SK-N-SH (cell line): Measurements from ENCODE around the gene C6orf118. TPM values are rescaled to one million over a fixed set of nuclear protein-coding genes. Genes with fewer than 3 reads are reported as not detected.

ENCODE experiments used
- CTCF ChIA-PET: fragments of 300-600, 350-600 bp; formaldehyde crosslinking; extraction: SDS; loops from one replicate; lab custom pipeline; 2021; lab: Yijun Ruan, JAX
- POLR2A ChIA-PET: fragments of 350-600 bp; sonication (Branson Sonifier 250); formaldehyde crosslinking; extraction: SDS; loops from one replicate; lab custom pipeline; 2020; ENCODE audit warnings: antibody characterized with exemption, inconsistent platforms; lab: Yijun Ruan, JAX
- DNase-seq: peaks from one replicate; pipeline ENCODE4 v3.0.0; 2012
- H2AFZ ChIP-seq: fragments of 200-600 bp; sonication (generic); 2 replicates; pipeline ENCODE4 v1.8.1; 2016; ENCODE audit warnings: antibody characterized with exemption, mild to moderate bottlenecking, low read depth
- H3F3A ChIP-seq: fragments of 200-600 bp; sonication (generic); replicated peaks from 2 replicates; pipeline ENCODE3; 2016; ENCODE audit warnings: antibody characterized with exemption, mild to moderate bottlenecking; ENCODE audit not compliant: insufficient read depth
- H3K27ac ChIP-seq, 2 experiments: fragments of 200-500 bp in 1 of 2; fragments of 200-600 bp in 1 of 2; sonication (Bioruptor generic) in 1 of 2; sonication (generic), shearing (Covaris generic) in 1 of 2; 2 replicates each; pipeline versions ENCODE4 v1.5.1 to v1.6.1; 2014 to 2016; ENCODE audit warnings: low read depth in 2 of 2, inconsistent platforms in 1 of 2, low read length in 1 of 2, mild to moderate bottlenecking in 1 of 2, mixed read lengths in 1 of 2
- H3K27me3 ChIP-seq: fragments of 200-600 bp; sonication (generic), shearing (Covaris generic); 2 replicates; pipeline ENCODE4 v1.6.1; 2016; ENCODE audit warnings: mixed run types; ENCODE audit not compliant: insufficient read depth
- H3K36me3 ChIP-seq, 2 experiments: fragments of 200-500 bp in 1 of 2; fragments of 200-600 bp in 1 of 2; sonication (Bioruptor generic) in 1 of 2; sonication (generic) in 1 of 2; replicated peaks in 1 of 2; 2 replicates each; pipeline versions ENCODE3 to v1.5.1; 2014 to 2016; ENCODE audit warnings: low read length in 1 of 2, mild to moderate bottlenecking in 1 of 2; ENCODE audit not compliant: insufficient read depth in 2 of 2, control insufficient read depth in 1 of 2
- H3K4me1 ChIP-seq, 2 experiments: fragments of 200-500 bp in 1 of 2; fragments of 200-600 bp in 1 of 2; sonication (Bioruptor generic) in 1 of 2; sonication (generic), shearing (Covaris generic) in 1 of 2; 2 replicates each; pipeline versions ENCODE4 v1.5.1 to v1.6.1; 2014 to 2016; ENCODE audit warnings: low read depth in 1 of 2, low read length in 1 of 2, mixed run types in 1 of 2; ENCODE audit not compliant: insufficient read depth in 2 of 2, control insufficient read depth in 1 of 2
- H3K4me2 ChIP-seq: fragments of 200-600 bp; sonication (generic), shearing (Covaris generic); 2 replicates; pipeline ENCODE4 v1.6.1; 2017; ENCODE audit warnings: mixed run types
- H3K4me3 ChIP-seq, 2 experiments: fragments of 200-500 bp in 1 of 2; fragments of 200-600 bp in 1 of 2; sonication (Bioruptor generic) in 1 of 2; sonication (generic), shearing (Covaris generic) in 1 of 2; 2 replicates each; pipeline versions ENCODE4 v1.5.1 to v1.8.1; 2014 to 2016; ENCODE audit warnings: low read depth in 2 of 2, inconsistent platforms in 1 of 2, low read length in 1 of 2, mild to moderate bottlenecking in 1 of 2, mixed read lengths in 1 of 2, moderate library complexity in 1 of 2
- H3K79me2 ChIP-seq: fragments of 200-600 bp; sonication (generic); 2 replicates; pipeline ENCODE4 v1.8.1; 2017; ENCODE audit warnings: mild to moderate bottlenecking; ENCODE audit not compliant: insufficient read depth
- H3K9ac ChIP-seq: fragments of 200-600 bp; sonication (generic); 2 replicates; pipeline ENCODE4 v1.6.1; 2017; ENCODE audit warnings: mixed run types
- H3K9me2 ChIP-seq: fragments of 200-600 bp; sonication (generic); 2 replicates; pipeline ENCODE4 v1.6.1; 2017; ENCODE audit warnings: mixed run types
- H3K9me3 ChIP-seq: fragments of 200-600 bp; sonication (generic); 2 replicates; pipeline ENCODE4 v1.6.1; 2017; ENCODE audit warnings: mixed run types, mild to moderate bottlenecking, moderate library complexity
- H4K20me1 ChIP-seq: fragments of 200-600 bp; sonication (generic); 2 replicates; pipeline ENCODE4 v1.6.1; 2017; ENCODE audit warnings: mild to moderate bottlenecking, mixed run types; ENCODE audit not compliant: insufficient read depth
- CHD2 ChIP-seq: fragments of 150-350 bp; IDR thresholded peaks from 2 replicates; pipeline ENCODE4 v1.6.1; 2018; ENCODE audit warnings: low read length; ENCODE audit not compliant: partially characterized antibody
- ELF1 ChIP-seq: IDR thresholded peaks from 2 replicates; pipeline ENCODE4 v1.4.0; 2012
- EP300 ChIP-seq, 2 experiments: IDR thresholded peaks; 2 replicates each; pipeline versions ENCODE4 v1.4.0 to v1.6.1; 2012; ENCODE audit warnings: borderline replicate concordance in 1 of 2, low read depth in 1 of 2, low read length in 1 of 2
- EZH2phosphoT487 ChIP-seq: fragments of 200-600 bp; sonication (generic); IDR thresholded peaks from 2 replicates; pipeline ENCODE4 v1.6.1; 2017; ENCODE audit warnings: low read depth, mixed run types, mild to moderate bottlenecking, antibody characterized with exemption, moderate library complexity, borderline replicate concordance
- FOXJ3 ChIP-seq: sonication (generic); formaldehyde crosslinking; IDR thresholded peaks from 2 replicates; pipeline ENCODE4 v1.5.1; 2020; ENCODE audit warnings: mild to moderate bottlenecking, missing genetic modification reagents
- FOXM1 ChIP-seq: IDR thresholded peaks from 2 replicates; pipeline ENCODE4 v1.4.0; 2012; ENCODE audit warnings: low read depth, mild to moderate bottlenecking
- GABPA ChIP-seq: IDR thresholded peaks from 2 replicates; pipeline ENCODE4 v1.4.0; 2012; ENCODE audit warnings: low read depth, mild to moderate bottlenecking
- GATA2 ChIP-seq: sonication (generic); formaldehyde crosslinking; IDR thresholded peaks from 2 replicates; pipeline ENCODE4 v1.5.0; 2020; ENCODE audit warnings: mild to moderate bottlenecking, missing genetic modification reagents
- NRF1 ChIP-seq: IDR thresholded peaks from 2 replicates; pipeline ENCODE4 v1.6.1; 2012; ENCODE audit warnings: low read depth, mild to moderate bottlenecking, low read length
- PBX3 ChIP-seq: IDR thresholded peaks from 2 replicates; pipeline ENCODE4; 2012
- RCOR1 ChIP-seq: fragments of 150-350 bp; IDR thresholded peaks from 2 replicates; pipeline ENCODE4 v1.6.1; 2017; ENCODE audit warnings: antibody characterized with exemption, low read length
- REST ChIP-seq: IDR thresholded peaks from 2 replicates; pipeline ENCODE4 v1.6.1; 2012; ENCODE audit warnings: mild to moderate bottlenecking, low read depth, low read length, moderate library complexity
- RXRA ChIP-seq: IDR thresholded peaks from 2 replicates; pipeline ENCODE4 v1.4.0; 2012; ENCODE audit warnings: low read depth, mild to moderate bottlenecking, borderline replicate concordance
- SIN3A ChIP-seq: IDR thresholded peaks from 2 replicates; pipeline ENCODE4 v1.6.1; 2012; ENCODE audit warnings: low read depth, mild to moderate bottlenecking, low read length, moderate library complexity, borderline replicate concordance
- SMC3 ChIP-seq: IDR thresholded peaks from 2 replicates; pipeline ENCODE4 v1.6.1; 2012; ENCODE audit warnings: low read depth, low read length, improper control_type of control experiment
- TEAD4 ChIP-seq: IDR thresholded peaks from 2 replicates; pipeline ENCODE4 v1.4.0; 2012; ENCODE audit warnings: mild to moderate bottlenecking, borderline replicate concordance; ENCODE audit not compliant: insufficient read depth
- USF1 ChIP-seq: IDR thresholded peaks from 2 replicates; pipeline ENCODE4 v1.4.0; 2012; ENCODE audit warnings: low read depth, borderline replicate concordance
- USF2 ChIP-seq: fragments of 150-350 bp; IDR thresholded peaks from 2 replicates; pipeline ENCODE4 v1.6.1; 2017; ENCODE audit warnings: antibody characterized with exemption, low read length, low read depth, borderline replicate concordance
- WGBS: methylation state at CpG from one replicate; pipeline ENCODE4 v1.1.6; 2017; ENCODE audit warnings: low lambda C conversion rate; 5-methylcytosine and 5-hydroxymethylcytosine counted together
- polyA plus RNA-seq, 3 experiments: library from polyadenylated mRNA; depleted of rRNA; stranded (reverse); fragments of >200 nt; gene quantifications; 2 replicates each; pipeline ENCODE4 v1.2.3, GENCODE V29; 2012
- TF ChIP-seq, protein P1 (sequence below): IDR thresholded peaks from 2 replicates; pipeline ENCODE4 v1.4.0; 2012; ENCODE audit warnings: low read depth

C6orf118 gene
- polyA plus RNA-seq, 1 of the 3 experiments (the other 2 are of a cell fraction): not detected

GRCh38 chr6:165306955-165307354 lies 2.5 kb downstream of the C6orf118 start (continued):
- TF ChIP-seq USF1: no peak
- TF ChIP-seq RXRA: no peak
- no peak for TF ChIP-seq GABPA

DNA sequence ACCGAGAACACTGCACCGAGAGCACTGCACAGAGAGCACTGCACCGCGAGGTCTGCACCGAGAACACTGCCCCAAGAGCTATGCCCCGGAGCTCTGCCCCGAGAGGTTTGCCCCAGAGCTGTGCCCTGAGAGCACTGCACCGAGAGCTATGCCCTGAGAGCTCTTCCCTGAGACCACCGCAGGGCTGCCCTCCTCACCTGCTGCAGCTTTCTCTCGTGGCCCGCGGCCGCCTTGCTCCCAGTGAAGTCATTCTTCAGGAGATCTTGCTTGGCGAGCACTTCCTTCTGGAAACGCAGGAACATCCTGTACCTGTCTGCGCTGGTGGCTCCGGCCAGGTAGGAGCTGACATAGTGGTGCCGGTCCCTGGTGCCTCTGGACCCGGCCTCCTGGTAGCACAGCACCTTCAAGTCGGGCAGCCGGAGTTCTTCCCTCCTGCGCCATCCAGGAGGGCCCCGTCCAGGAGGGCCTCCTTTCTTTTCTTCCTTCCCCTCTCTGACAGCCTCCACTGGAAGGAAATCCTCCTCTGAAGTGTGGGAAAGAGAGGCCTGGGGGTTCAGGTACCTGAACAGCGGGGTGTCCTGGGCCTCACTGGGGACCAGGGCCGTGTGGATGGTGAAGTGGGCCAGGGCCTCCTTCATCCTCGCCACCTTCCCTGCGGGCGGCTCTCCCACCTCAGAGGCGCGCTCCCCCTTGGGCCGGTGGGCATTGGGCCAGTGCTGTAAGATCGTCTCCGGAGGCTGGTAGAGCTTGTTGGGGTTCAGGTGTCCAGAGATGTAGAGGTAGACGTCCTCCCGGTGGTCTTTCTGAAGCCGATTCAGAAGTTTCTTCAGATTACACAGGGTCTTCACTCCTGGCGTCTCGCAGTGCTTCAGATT lies 7.8 kb downstream of the C6orf118 start:
- CTCF ChIA-PET: no interaction called here

More for the DNA sequence above, 7.8 kb downstream of the C6orf118 start:
- H3K4me2 ChIP-seq: no peak overlapping the region
- no peak overlapping the region for H3K4me3 ChIP-seq
- no peak overlapping the region for H3K27ac ChIP-seq
- no peaks in the 10 kb centered on the region for H3F3A ChIP-seq
- H4K20me1 ChIP-seq: no peaks in the 10 kb centered on the region
- POLR2A ChIA-PET: no interaction called here
- no peaks in the 10 kb centered on the region for H3K36me3 ChIP-seq
- DNase-seq: no peak
- 65% methylated on average over 23 of the region's 38 CpGs for WGBS
- H2AFZ ChIP-seq: no peak overlapping the region
- H3K9ac ChIP-seq: no peak overlapping the region
- H3K4me1 ChIP-seq: no peaks in the 10 kb centered on the region
- H3K79me2 ChIP-seq: no peaks in the 10 kb centered on the region
- H3K9me2 ChIP-seq: no peaks in the 10 kb centered on the region
- no peaks in the 10 kb centered on the region for H3K9me3 ChIP-seq
- TF ChIP-seq EZH2phosphoT487: no peak
- no peak for TF ChIP-seq TEAD4
- no peak for TF ChIP-seq USF2
- TF ChIP-seq FOXJ3 (CRISPR knock-in tag): no peak
- no peak for TF ChIP-seq SIN3A
- no peak for TF ChIP-seq RCOR1
- no peak for TF ChIP-seq GABPA
- no peak for TF ChIP-seq ELF1
- no peak for TF ChIP-seq SMC3
- no peak for TF ChIP-seq CHD2
- TF ChIP-seq NRF1: no peak
- TF ChIP-seq, protein P1, sequence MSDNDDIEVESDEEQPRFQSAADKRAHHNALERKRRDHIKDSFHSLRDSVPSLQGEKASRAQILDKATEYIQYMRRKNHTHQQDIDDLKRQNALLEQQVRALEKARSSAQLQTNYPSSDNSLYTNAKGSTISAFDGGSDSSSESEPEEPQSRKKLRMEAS: no peak
- no peak for TF ChIP-seq FOXM1
- TF ChIP-seq REST: no peak
- TF ChIP-seq GATA2 (CRISPR knock-in tag): no peak
- no peak for TF ChIP-seq PBX3
- no peak for TF ChIP-seq EP300 (IDR thresholded peaks at IDR 0.05; ENCODE audit: borderline replicate concordance in 1 of 2, low read depth in 1 of 2, low read length in 1 of 2)
- TF ChIP-seq, all 33 proteins: peak for 0
- H3K27me3 ChIP-seq: no peaks in the 10 kb centered on the region
